Neural cell (in vitro differentiated cells): ENCODE data around the gene CBL.
A peak's percentile ranks its signal among the peaks of the same experiment; 100 is the strongest.

Experiments used
- EP300 ChIP-seq: fragments of 450-650 bp; conservative IDR thresholded peaks from 2 replicates; pipeline ENCODE4 v1.6.1; 2014; ENCODE audit warnings: antibody characterized with exemption, mild to moderate bottlenecking, moderate library complexity; ENCODE audit not compliant: poor library complexity, severe bottlenecking
- SMC3 ChIP-seq: fragments of 450-650 bp; conservative IDR thresholded peaks from 2 replicates; pipeline ENCODE4 v1.6.1; 2014; ENCODE audit warnings: antibody characterized with exemption, mild to moderate bottlenecking, moderate library complexity; ENCODE audit not compliant: poor library complexity
- TF ChIP-seq, protein P1 (sequence below): fragments of 450-650 bp; IDR thresholded peaks from 2 replicates; pipeline ENCODE4 v1.5.1; 2014; ENCODE audit warnings: antibody characterized with exemption, mild to moderate bottlenecking, moderate library complexity; ENCODE audit not compliant: poor library complexity, severe bottlenecking

DNA sequence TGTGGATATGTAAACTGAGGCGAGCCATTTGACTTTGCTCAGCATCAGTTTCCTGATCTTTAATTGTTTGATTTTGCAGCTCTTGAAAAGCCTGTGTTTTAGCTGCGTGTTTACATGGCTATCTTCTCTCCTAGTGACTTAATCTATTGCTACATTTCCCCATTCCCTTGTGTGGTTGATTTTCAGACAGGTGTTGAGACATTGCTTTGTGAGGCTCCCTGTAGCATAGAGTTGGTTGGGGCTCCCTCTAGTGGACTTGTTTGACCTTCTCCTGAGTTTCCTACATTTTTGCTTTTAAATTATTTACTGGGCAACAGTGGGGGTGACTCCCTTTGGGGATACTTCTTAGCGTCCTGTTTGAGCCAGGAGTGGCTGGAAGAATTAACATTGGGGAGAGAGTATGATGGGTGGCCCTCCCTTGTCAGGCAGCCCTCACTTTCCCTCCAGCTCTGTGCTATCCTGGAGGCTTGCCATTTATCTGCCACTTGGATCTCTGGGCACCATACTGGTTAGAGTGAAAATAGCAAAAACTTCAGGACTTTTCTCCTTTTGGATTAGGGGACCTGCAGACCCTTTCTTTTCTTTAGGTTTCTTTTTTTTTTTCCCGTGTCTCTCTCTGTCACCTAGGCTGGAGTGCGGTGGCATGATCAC is 9.2 kb upstream of the CBL start:
- TF ChIP-seq, protein P1, sequence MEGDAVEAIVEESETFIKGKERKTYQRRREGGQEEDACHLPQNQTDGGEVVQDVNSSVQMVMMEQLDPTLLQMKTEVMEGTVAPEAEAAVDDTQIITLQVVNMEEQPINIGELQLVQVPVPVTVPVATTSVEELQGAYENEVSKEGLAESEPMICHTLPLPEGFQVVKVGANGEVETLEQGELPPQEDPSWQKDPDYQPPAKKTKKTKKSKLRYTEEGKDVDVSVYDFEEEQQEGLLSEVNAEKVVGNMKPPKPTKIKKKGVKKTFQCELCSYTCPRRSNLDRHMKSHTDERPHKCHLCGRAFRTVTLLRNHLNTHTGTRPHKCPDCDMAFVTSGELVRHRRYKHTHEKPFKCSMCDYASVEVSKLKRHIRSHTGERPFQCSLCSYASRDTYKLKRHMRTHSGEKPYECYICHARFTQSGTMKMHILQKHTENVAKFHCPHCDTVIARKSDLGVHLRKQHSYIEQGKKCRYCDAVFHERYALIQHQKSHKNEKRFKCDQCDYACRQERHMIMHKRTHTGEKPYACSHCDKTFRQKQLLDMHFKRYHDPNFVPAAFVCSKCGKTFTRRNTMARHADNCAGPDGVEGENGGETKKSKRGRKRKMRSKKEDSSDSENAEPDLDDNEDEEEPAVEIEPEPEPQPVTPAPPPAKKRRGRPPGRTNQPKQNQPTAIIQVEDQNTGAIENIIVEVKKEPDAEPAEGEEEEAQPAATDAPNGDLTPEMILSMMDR, result peak; percentile 93
- TF ChIP-seq EP300 (no peak), SMC3 (peak; percentile 87)
